Ishikawa (cell line): ENCODE results near the gene MYL5.

Experiments
- CEBPB ChIP-seq: IDR thresholded peaks from 2 replicates; pipeline ENCODE4 v1.6.1; 2012
- CREB1 ChIP-seq: IDR thresholded peaks from 2 replicates; pipeline ENCODE4 v1.6.1; 2012; ENCODE audit warnings: low read depth
- EGR1 ChIP-seq: IDR thresholded peaks from 2 replicates; pipeline ENCODE4 v1.6.1; 2012
- EP300 ChIP-seq: IDR thresholded peaks from 2 replicates; pipeline ENCODE4 v1.6.1; 2012; ENCODE audit warnings: borderline replicate concordance
- FOXM1 ChIP-seq: IDR thresholded peaks from 2 replicates; pipeline ENCODE4 v1.6.1; 2012; ENCODE audit warnings: low read depth, borderline replicate concordance
- MAX ChIP-seq: IDR thresholded peaks from 2 replicates; pipeline ENCODE4 v1.6.1; 2012
- NFIC ChIP-seq: IDR thresholded peaks from 2 replicates; pipeline ENCODE4 v1.6.1; 2012
- RAD21 ChIP-seq: IDR thresholded peaks from 2 replicates; pipeline ENCODE4 v1.6.1; 2012; ENCODE audit warnings: low read depth
- REST ChIP-seq: IDR thresholded peaks from 2 replicates; pipeline ENCODE4 v1.6.1; 2012; ENCODE audit warnings: low read depth, mild to moderate bottlenecking
- TAF1 ChIP-seq: IDR thresholded peaks from 2 replicates; pipeline ENCODE4 v1.6.1; 2012; ENCODE audit warnings: low read depth, mild to moderate bottlenecking
- TCF12 ChIP-seq: IDR thresholded peaks from 2 replicates; pipeline ENCODE4 v1.6.1; 2012; ENCODE audit warnings: low read depth
- TEAD4 ChIP-seq: IDR thresholded peaks from 2 replicates; pipeline ENCODE4 v1.6.1; 2012
- USF1 ChIP-seq: IDR thresholded peaks from 2 replicates; pipeline ENCODE4 v1.6.1; 2012
- YY1 ChIP-seq: IDR thresholded peaks from 2 replicates; pipeline ENCODE4 v1.6.1; 2012; ENCODE audit warnings: low read depth
- ZBTB7A ChIP-seq: IDR thresholded peaks from 2 replicates; pipeline ENCODE4 v1.6.1; 2012; ENCODE audit warnings: low read depth

Gene MYL5

GRCh38 chr4:650461-650860, 23.9 kb upstream of the MYL5 start:
- TF ChIP-seq EGR1 (no peak), MAX (no peak), TCF12 (no peak), RAD21 (no peak), TAF1 (no peak), REST (no peak), CEBPB (no peak), EP300 (no peak), FOXM1 (no peak), TEAD4 (no peak), USF1 (no peak), YY1 (no peak), ZBTB7A (no peak), CREB1 (no peak), NFIC (no peak)

- no peak for TF ChIP-seq CREB1
- no peak for TF ChIP-seq USF1
- TF ChIP-seq EP300, result no peak
- TF ChIP-seq MAX, result no peak
- TF ChIP-seq CEBPB, result no peak
- TF ChIP-seq ZBTB7A, result no peak
- TF ChIP-seq REST, result no peak
- TF ChIP-seq NFIC, result no peak
- no peak for TF ChIP-seq RAD21
- TF ChIP-seq EGR1, result no peak
- no peak for TF ChIP-seq TAF1
Observed at GRCh38 chr4:650951-651883, 23.1 kb upstream of the MYL5 start.

- TF ChIP-seq YY1 (no peak), TAF1 (no peak), TCF12 (no peak), EP300 (no peak), FOXM1 (no peak)
Observed at GRCh38 chr4:651884-652642, 22.3 kb upstream of the MYL5 start.

GRCh38 chr4:653080-653821, 21.1 kb upstream of the MYL5 start:
- TF ChIP-seq EGR1 (no peak), TCF12 (no peak), FOXM1 (no peak), YY1 (no peak), TAF1 (no peak), CEBPB (no peak), CREB1 (no peak), REST (no peak), ZBTB7A (no peak), TEAD4 (no peak), NFIC (no peak), USF1 (no peak), EP300 (no peak), MAX (no peak)
